Measurements from ENCODE around the gene USP25.

Gene USP25

GRCh38 chr21:15809818-15810217, 80.0 kb downstream of the USP25 start:
- peak; percentile 42 for DNase-seq (ENCODE audit: low read depth)

GRCh38 chr21:15815285-15815684, 85.5 kb downstream of the USP25 start:
- no peak for DNase-seq (ENCODE audit: low read depth)

DNA sequence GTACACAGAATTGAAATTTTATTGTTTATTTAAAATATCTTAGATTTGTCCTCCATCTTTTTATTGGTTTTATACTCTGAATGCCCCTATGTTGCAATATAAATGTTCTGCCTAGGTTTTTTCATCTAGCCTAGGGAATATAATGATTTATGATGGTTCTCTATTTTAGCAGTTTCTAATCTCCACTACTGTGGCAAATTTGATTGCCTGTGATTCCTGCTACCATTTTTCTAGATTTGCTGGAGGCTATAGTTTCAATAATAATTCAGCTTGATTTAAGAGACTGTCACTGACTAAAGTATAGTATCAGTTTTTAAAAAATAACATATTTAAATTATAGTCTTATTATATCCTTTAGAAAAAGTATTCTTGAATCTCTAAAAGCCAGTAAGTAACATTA, 90.5 kb downstream of the USP25 start:
- DNase-seq (ENCODE audit: low read depth), result no peak

GRCh38 chr21:15820852-15821379, 91.1 kb downstream of the USP25 start:
- peak; percentile 57 for DNase-seq (ENCODE audit: low read depth)

DNA sequence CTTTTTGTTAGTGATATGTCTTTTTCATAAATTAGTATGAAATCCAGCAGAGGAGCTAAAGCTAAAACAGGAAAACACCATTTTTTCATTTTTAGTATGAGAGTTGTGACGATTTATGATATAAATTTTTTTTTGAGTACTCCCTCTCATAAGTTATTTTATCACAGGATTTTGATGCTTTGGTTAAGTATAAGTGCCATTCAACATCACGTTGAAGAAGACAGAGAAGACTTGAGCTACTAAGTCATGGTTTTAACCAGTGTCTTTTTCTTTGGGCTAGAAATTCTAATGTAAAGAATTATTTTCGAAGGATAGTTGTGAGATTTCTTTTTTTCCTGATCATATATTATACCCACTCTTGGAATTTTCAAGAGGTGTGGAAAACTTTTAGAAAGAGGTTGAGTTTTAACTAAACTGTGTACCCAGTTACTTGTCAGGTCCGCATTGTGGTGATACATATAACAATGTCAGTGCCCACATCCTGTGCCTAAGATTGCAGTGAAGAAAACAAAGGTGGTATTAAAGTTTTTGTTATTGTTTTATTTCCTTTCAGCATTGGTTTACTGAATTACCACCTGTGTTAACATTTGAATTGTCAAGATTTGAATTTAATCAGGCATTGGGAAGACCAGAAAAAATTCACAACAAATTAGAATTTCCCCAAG, 93.8 kb downstream of the USP25 start:
- DNase-seq (ENCODE audit: low read depth), result no peak

- no peak for DNase-seq (ENCODE audit: low read depth)
Observed at GRCh38 chr21:15825700-15826099, 95.9 kb downstream of the USP25 start.

- peak; percentile 42 for DNase-seq (ENCODE audit: low read depth)
Observed at GRCh38 chr21:15826147-15826780, 96.5 kb downstream of the USP25 start.

DNA sequence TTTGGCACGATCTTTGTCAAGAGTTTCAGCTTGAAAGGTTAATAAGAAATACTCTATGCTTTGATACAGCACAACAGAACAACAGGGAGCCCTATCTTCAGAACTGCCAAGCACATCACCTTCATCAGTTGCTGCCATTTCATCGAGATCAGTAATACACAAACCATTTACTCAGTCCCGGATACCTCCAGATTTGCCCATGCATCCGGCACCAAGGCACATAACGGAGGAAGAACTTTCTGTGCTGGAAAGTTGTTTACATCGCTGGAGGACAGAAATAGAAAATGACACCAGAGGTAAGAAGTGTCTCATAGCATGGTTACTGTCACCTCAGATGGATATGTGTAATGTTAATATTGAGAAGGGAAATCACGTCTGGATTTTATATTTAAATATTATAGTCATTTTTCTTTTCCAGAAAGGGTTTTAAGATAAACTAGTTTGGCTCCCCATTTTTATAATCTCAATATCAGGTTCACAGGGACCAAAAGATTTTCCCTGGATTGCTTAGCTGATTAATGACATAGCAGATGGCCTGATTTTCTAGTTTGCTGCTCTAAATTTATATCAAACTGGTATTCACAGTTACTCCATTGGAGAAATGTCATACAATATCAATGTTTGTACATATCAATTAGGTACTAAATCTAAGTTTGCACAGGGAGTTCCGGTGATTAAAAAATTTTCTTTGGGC, 97.3 kb downstream of the USP25 start:
- DNase-seq (ENCODE audit: low read depth), result no peak

DNA sequence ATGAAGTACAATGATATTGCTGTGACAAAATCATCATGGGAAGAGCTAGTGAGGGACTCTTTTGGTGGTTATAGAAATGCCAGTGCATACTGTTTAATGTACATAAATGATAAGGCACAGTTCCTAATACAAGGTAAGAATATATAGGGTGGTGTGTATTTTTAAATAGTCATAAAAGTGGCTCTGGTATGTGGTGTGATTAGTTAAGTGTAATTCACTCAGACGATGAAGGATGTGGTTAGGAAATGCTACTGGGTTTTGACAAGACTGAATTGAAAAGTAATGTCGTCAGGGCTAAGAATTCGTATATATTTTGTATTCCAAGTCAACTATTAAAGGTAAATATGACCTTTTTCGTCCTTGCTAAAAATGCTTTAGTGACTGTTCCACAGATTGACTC, 101.7 kb downstream of the USP25 start:
- no peak for DNase-seq (ENCODE audit: low read depth)

GRCh38 chr21:15837645-15838044, 107.9 kb downstream of the USP25 start:
- DNase-seq (ENCODE audit: low read depth), result peak; percentile 50

DNA sequence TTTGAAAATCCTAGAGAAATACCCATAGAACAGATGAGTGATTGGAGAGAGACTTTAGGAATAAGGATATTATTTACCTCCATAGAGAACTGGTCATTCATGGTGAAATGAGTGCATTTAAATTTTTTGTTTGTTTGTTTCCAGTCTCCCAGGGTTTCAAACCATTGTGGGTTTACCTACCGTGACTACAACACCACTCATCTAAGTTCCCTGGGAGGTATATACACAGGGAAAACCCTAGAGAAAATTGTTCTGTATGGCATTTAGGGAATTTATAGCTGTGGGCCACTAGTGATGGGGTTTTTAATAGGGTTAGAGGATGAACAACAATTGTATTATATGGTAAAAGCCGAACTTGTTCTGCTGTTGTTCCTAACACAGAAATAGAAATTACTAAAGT, 109.2 kb downstream of the USP25 start:
- DNase-seq (ENCODE audit: low read depth), result no peak

DNA sequence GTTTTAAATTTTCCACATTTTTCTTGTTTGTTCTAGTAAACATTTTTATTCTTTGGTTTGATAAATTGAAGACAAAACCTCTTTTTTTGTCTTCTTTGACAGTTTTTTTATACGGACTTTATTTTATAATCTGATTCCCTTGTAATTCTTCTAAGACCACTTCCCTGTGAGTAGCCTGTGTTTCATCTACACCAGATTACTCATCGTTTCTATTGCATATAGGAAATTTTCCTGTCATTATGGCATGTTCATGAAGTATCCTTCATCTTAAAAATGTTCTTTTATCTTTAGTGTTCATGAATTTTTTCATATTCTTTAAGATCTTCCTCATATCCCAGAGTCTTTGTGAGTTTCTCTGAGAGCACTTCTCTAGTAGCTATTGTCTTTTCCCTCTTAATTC, 109.8 kb downstream of the USP25 start:
- DNase-seq (ENCODE audit: low read depth), result no peak

DNA sequence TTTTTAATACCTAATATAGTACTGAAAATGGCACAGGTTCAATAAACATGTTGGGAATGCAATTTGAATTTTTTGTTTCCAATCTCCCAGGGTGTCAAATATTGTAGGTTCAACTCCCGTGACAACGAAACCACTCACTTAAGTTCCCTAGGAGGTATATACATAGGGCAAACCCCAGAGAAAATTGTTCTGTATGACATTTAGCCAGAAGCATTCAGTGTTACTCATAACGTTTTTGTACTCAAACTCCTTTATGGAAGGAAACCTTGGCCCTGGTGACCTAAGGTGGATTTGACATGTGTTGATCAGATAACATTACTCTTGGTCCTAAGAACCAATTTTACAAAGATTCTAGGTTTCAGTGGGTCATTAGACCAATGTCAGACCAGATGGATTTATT, 110.6 kb downstream of the USP25 start:
- DNase-seq (ENCODE audit: low read depth), result no peak

DNA sequence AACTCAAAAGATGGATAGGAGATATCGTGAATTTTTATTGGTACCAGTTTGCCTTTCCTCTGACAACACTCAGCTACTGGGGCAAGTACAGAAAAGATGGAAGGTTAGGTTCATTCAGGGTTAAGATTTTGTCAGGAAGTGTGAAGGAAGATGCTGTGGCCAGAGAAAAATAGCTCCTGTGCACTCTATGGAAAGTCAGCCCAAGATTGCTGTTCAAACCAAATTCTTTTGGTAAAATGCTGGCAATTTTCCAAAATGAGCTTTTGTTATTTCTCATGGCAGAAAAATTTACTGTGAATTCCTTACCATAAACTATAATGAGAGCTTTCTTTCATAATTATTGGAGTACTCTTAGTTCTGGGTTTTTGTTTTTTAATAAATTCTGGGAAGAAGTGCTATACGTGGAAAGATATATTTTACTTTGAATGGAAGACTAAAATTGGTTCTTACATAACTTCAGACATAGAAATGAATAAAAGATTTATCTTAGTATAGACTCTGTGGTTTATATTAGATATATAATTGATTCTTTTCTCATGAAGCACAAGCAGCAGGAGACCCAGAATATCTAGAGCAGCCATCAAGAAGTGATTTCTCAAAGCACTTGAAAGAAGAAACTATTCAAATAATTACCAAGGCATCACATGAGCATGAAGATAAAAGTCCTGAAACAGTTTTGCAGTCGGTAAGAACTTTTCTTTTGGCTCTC, 112.2 kb downstream of the USP25 start:
- DNase-seq (ENCODE audit: low read depth), result peak; percentile 85

GRCh38 chr21:15842565-15842880, 112.7 kb downstream of the USP25 start:
- DNase-seq (ENCODE audit: low read depth), result no peak

DNA sequence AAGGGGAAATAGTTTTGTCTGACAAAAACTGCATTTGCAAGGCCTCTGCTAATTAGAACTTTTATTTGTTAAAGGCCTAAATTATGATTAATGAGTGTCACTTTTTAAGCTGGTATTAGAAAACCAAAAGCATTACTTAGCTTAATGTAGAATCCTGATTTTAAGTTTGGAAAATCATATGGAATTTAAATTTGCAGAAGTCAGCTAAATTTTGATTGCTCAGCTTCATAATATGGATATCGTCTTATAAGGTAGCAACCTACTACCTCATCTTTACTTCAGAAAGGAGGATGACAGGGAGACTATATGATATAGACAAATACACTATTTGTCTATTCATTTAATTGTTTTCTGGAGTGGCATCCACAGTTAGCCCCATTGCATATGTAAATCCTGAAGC, 114.0 kb downstream of the USP25 start:
- DNase-seq (ENCODE audit: low read depth), result no peak

GRCh38 chr21:15848634-15849560, 119.1 kb downstream of the USP25 start:
- peak; percentile 52 for DNase-seq (ENCODE audit: low read depth)

GRCh38 chr21:15849927-15850326, 120.1 kb downstream of the USP25 start:
- DNase-seq (ENCODE audit: low read depth), result no peak

DNA sequence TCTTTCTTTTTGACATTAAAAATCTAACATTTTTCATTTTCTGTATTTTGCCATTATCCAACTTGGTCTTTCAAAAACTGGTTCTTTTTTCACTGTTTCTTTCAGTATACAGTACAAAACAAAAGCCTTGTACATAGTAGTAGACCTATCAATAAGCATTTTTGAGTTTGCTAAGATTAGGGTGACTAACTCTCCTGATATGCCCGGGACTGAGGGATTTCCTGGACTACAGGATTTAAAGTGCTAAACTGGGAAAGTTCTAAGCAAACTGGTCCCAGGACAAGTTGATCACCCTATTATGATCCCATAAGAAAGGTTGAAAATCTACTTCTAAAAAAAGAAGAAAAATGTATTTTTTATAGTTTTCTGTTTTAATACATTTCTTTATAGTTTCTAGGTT, 120.9 kb downstream of the USP25 start:
- DNase-seq (ENCODE audit: low read depth), result peak; percentile 68

DNA sequence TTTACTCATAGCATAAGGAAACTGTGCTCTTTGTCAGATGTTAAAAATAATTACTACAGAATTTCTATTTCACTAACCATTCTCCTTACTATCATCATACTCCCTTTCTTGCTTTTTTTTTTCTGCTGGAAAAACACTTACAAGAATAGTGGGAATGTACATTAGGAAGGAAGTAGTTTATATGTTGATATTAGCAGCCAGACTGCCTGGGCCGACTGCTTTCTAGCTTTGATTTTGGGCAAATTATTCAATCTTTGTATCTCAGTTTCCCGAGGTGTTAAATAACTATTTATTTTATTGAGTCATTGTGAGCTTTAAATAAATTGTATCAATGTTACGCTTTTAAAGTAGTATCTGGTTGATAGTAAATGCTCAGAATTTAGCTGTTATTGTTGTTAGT, 122.4 kb downstream of the USP25 start:
- DNase-seq (ENCODE audit: low read depth), result no peak

DNA sequence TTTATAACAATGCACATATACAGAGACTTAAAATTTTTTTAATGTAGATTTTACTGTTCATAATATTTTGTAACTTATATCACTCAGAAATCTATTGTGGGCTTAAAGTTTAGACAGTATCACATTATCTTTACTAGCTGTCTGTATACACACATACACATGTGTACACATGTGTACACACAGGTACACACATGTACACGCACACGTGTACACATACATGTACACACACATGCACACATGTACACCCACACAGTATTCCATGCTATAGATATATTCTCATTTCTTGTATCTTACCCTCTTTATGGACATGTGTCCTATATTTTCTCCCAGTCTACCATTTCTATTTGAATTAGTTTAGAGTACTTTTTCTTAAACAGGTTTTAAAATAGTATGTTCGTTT, 123.3 kb downstream of the USP25 start:
- no peak for DNase-seq (ENCODE audit: low read depth)

GRCh38 chr21:15856813-15857212, 127.0 kb downstream of the USP25 start:
- no peak for DNase-seq (ENCODE audit: low read depth)

Measured in EH (cell line).